GM12801 (cell line): ENCODE measurements around the gene UQCC3.

Experiments
- CTCF ChIP-seq: IDR thresholded peaks from one replicate; pipeline ENCODE4 v1.5.1; 2011; ENCODE audit warnings: control low read depth; ENCODE audit not compliant: insufficient read length; ENCODE audit errors: extremely low read depth

UQCC3 gene

DNA sequence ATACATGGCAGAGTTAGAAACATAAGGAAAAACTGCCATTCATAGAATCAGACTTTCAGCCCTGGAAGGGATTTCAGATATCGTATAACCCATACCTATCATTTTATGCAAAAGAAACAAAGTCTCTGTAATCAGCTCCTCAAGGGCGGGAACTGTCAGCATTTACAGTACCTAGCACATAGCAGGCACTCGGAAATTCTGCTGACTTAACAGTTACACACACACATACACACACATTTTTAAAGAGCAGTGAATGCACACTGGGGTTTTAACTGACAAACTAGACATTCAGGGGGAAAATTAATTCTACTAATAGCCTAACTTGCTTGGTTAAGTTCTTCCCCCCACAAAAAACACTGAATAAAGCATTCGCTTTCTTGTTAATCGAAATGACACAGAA lies 44.7 kb downstream of the UQCC3 start:
- TF ChIP-seq CTCF, result no peak

DNA sequence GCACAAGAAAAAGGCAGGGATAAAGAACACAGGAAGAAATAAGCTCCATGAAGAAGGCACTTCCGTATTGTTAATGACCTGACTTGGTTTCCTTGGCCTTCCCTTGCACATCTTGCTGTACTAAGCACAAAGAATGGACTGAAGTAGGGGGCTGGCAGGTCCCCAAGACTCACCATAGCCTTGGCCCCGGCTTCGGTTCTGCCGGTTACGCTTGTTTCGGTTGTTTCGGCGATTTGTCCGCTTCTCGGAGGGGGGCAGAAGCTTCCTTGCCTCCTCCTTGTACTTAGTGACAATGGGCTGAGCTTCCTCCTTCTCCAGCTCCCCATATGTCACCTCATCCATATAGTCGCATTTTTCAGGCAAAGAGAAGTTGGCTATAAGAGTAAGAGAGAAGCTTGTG lies 45.3 kb downstream of the UQCC3 start:
- TF ChIP-seq CTCF, result no peak

DNA sequence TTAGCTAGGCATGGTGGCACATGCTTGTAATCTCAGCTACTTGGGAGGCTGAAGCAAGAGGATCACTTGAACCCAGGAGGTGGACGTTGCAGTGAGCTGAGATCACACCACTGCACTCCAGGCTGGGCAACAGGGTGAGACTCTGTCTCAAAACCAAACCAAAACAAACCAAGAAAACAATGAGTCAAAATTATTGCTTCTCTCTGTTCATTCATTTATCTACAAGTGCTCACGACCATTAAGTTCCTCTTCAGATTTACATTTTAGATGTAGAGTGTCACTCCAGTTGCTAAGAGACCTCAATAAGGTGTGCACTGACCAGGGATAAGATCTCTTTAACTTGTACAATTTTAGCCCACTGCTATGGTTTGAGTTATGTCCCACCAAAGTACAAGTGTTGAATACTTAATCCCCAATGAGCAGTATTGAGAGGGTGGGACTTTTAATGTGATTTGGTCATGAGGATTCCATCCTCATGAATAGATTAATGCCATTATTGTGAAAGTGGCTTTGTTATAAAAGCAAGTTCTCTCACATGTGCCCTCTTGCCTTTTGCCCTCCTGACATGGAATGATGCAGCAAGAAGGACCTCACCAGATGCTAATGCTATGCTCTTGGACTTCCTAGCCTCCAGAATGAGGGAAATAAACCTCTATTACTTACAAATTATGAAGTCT lies 48.0 kb downstream of the UQCC3 start:
- TF ChIP-seq CTCF, result no peak

DNA sequence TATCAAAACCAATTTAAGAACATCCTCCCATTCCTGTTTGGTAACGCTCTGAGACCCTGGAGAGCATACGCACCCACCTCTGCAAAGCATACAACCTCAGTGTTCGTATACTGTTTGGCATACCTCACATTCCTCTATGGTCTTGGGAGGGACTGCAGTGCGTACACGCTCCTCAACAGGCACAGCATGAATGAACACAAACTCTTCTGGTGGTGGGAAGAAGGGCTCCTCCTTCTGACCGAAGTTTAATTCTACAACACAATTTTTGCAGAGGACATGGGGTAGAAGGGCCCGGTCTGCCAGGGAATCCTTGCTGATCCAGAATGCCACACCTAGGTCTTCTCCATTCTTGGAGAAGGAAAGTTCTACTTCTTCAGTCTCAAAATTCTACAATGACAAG lies 50.5 kb downstream of the UQCC3 start:
- no peak for TF ChIP-seq CTCF
